GM10847 (cell line): Measurements from ENCODE around the gene TBC1D3G.
"Not testable (repeated sequence)": the region's sequence is repeated elsewhere in the genome, so short reads cannot be mapped to it uniquely, and the experiment has no call there.

ENCODE experiments used
- POLR2A ChIP-seq: IDR thresholded peaks from 2 replicates; pipeline ENCODE4 v1.6.1; 2011; ENCODE audit not compliant: insufficient read length; ENCODE audit errors: extremely low read depth

Gene TBC1D3G

GRCh38 chr17:36323584-36323983, at the start of gene TBC1D3G:
Gene TBC1D3G (plus strand): TSS chr17:36323884. CDS start chr17:36325412, 1,528 bp downstream.
- TF ChIP-seq POLR2A = not testable (repeated sequence)
